Skeletal muscle tissue (tissue), 4 donors: Measurements from ENCODE around the gene CD28. TPM values are rescaled to one million over a fixed set of nuclear protein-coding genes. Genes with fewer than 3 reads are reported as not detected.
A peak's percentile ranks its signal among the peaks of the same experiment; 100 is the strongest.

ENCODE experiments used
- H3K27ac ChIP-seq: one replicate; pipeline ENCODE4 v1.7.0; 2013; ENCODE audit warnings: mild to moderate bottlenecking, low read depth, low read length, inconsistent platforms
- H3K27me3 ChIP-seq, 3 donors: one replicate each; pipeline ENCODE4 v1.7.0; 2013; ENCODE audit warnings: low read length in 3 of 3; ENCODE audit not compliant: control insufficient read depth in 3 of 3, insufficient read depth in 3 of 3
- H3K36me3 ChIP-seq, 3 donors: one replicate each; pipeline ENCODE4 v1.7.0; 2013; ENCODE audit warnings: low read length in 3 of 3; ENCODE audit not compliant: control insufficient read depth in 3 of 3, insufficient read depth in 3 of 3
- H3K4me1 ChIP-seq, 3 donors: one replicate each; pipeline ENCODE4 v1.7.0; 2013; ENCODE audit warnings: low read length in 3 of 3, mild to moderate bottlenecking in 3 of 3; ENCODE audit not compliant: control insufficient read depth in 3 of 3, insufficient read depth in 3 of 3
- H3K4me3 ChIP-seq, 3 donors: one replicate each; pipeline ENCODE4 v1.7.0; 2013; ENCODE audit warnings: low read length in 3 of 3
- H3K9ac ChIP-seq, 3 donors: one replicate each; pipeline ENCODE4 v1.7.0; 2013; ENCODE audit warnings: low read length in 3 of 3, mild to moderate bottlenecking in 3 of 3, moderate library complexity in 2 of 3, low read depth in 1 of 3
- H3K9me3 ChIP-seq, 3 donors: one replicate each; pipeline ENCODE4 v1.7.0; 2013; ENCODE audit warnings: low read length in 3 of 3; ENCODE audit not compliant: control insufficient read depth in 3 of 3
- total RNA-seq: library from RNA; depleted of rRNA; stranded (reverse); fragments of >200 nt; gene quantifications from one replicate; pipeline ENCODE4 v1.2.3, GENCODE V29; 2014
- donor health status: Osteomylitis.

The CD28 gene
- total RNA-seq, 1 donor from 2014 or later: 4.2 TPM

- H3K9me3 ChIP-seq: no peaks in the 10 kb centered on the region
- no peak overlapping the region for H3K9ac ChIP-seq
- peaks cover 0 to 16% (median 11%) of the 10 kb centered on the region in 3 donors for H3K4me1 ChIP-seq
- no peak overlapping the region for H3K4me3 ChIP-seq
- no peak overlapping the region for H3K27ac ChIP-seq
- H3K36me3 ChIP-seq: no peaks in the 10 kb centered on the region
- no peaks in the 10 kb centered on the region for H3K27me3 ChIP-seq
These were observed 32.9 kb downstream of the CD28 start for GRCh38 chr2:203739351-203739750.

DNA sequence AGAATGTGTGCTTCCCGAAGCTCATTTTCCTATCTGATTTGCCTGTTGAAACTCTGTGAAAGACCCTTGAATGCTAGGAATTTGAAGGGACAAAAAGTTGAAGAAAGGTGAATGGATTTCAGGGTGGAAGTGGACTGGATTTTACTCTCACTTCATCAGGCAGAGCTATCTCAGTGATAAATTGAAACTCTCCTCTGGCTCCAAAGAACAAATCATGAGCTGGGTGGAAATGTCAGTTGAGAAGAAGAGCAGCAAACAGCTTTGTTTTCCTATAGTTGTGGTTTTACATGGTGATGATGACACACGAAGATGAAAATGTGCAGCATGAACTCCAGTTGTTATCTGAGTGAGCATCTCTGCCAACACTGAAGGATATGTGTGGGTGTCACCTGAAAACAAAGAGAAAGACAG is 34.4 kb downstream of the CD28 start:
- Histone ChIP-seq H3K9me3 (no peaks in the 10 kb centered on the region), H3K4me1 (peaks cover 0 to 16% (median 11%) of the 10 kb centered on the region in 3 donors), H3K27me3 (no peaks in the 10 kb centered on the region), H3K9ac (no peak overlapping the region), H3K27ac (no peak overlapping the region), H3K36me3 (no peaks in the 10 kb centered on the region), H3K4me3 (no peak overlapping the region)

- H3K4me1 ChIP-seq: peaks cover 0 to 16% (median 11%) of the 10 kb centered on the region in 3 donors
- H3K4me3 ChIP-seq: no peak overlapping the region
- no peak overlapping the region for H3K27ac ChIP-seq
- H3K36me3 ChIP-seq: no peaks in the 10 kb centered on the region
- no peaks in the 10 kb centered on the region for H3K9me3 ChIP-seq
- no peaks in the 10 kb centered on the region for H3K27me3 ChIP-seq
- no peak overlapping the region for H3K9ac ChIP-seq
These were observed 35.1 kb downstream of the CD28 start for GRCh38 chr2:203741566-203741965.

- Histone ChIP-seq H3K27ac (peak overlapping the region; percentile 74), H3K27me3 (no peaks in the 10 kb centered on the region), H3K36me3 (no peaks in the 10 kb centered on the region), H3K4me1 (peaks cover 0 to 16% (median 11%) of the 10 kb centered on the region in 3 donors), H3K9ac (no peak overlapping the region), H3K9me3 (no peaks in the 10 kb centered on the region), H3K4me3 (no peak overlapping the region)
These were observed 37.1 kb downstream of the CD28 start for GRCh38 chr2:203743441-203743981.

- Histone ChIP-seq H3K27me3 (no peaks in the 10 kb centered on the region), H3K9me3 (no peaks in the 10 kb centered on the region), H3K27ac (peak overlapping the region; percentile 74), H3K4me1 (peaks cover 0 to 16% (median 11%) of the 10 kb centered on the region in 3 donors), H3K4me3 (no peak overlapping the region), H3K9ac (no peak overlapping the region), H3K36me3 (no peaks in the 10 kb centered on the region)
These were observed 37.7 kb downstream of the CD28 start for GRCh38 chr2:203744091-203744490.

DNA sequence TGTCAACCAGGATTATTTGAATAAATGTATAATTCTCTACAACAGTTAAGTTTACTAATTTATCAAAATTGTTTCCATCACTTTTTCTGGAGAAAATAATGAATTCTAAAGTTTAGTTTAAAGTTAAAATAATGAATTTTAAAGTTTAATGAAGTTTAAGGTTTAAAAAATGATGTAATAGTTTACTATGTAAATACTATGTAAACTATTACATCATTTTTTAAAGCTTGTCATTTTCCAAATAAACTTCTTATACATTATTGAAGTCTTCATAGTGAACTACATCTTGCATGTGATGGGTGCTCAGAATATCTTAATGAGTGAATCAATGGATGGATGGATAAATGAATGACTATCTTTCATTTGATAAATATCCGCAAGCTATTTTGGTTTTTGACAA is 38.8 kb downstream of the CD28 start:
- Histone ChIP-seq H3K9ac (no peak overlapping the region), H3K27me3 (no peaks in the 10 kb centered on the region), H3K36me3 (no peaks in the 10 kb centered on the region), H3K4me1 (peaks cover 0 to 16% (median 11%) of the 10 kb centered on the region in 3 donors), H3K4me3 (no peak overlapping the region), H3K9me3 (no peaks in the 10 kb centered on the region), H3K27ac (no peak overlapping the region)

GRCh38 chr2:203748331-203749126 is 42.1 kb downstream of the CD28 start:
- Histone ChIP-seq H3K27ac (no peak overlapping the region), H3K36me3 (no peaks in the 10 kb centered on the region), H3K4me1 (peaks cover 0 to 6% (median 4%) of the 10 kb centered on the region in 3 donors), H3K9ac (no peak overlapping the region), H3K27me3 (no peaks in the 10 kb centered on the region), H3K4me3 (no peak overlapping the region), H3K9me3 (no peaks in the 10 kb centered on the region)

DNA sequence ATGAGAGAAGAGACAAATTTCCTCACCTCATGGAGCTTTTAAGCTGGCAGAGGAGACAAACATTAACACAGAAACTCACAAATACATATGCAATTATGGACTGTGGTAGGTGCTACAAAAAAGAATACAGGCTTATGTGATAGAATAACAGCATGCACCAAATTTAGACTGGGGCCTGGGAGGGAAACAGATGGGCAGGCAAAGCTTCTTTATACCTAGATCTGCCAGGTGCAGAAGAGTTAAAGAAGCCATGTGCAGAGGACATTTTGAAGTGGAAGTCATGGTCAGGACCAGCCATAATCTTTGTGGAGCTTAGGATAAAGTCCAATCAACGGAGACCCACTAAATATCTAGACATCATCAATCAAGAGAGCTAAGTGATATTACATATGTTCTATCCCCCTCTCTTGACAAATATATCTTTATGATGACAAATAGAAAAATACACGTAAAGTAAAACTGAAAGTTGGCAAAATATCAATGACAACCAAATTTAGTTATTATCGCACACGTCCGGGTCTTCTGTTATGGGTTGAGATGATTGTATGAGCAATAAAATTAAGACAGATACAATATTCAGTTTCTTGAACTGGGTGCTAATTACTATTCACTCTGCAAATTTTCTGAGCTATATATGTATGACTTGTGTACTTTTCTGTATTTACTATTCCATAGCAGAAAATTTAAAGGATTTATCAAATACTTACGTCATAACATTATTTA is 44.1 kb downstream of the CD28 start:
- H3K4me1 ChIP-seq: no peaks in the 10 kb centered on the region
- H3K4me3 ChIP-seq: no peak overlapping the region
- no peak overlapping the region for H3K9ac ChIP-seq
- no peaks in the 10 kb centered on the region for H3K9me3 ChIP-seq
- H3K36me3 ChIP-seq: no peaks in the 10 kb centered on the region
- no peak overlapping the region for H3K27ac ChIP-seq
- H3K27me3 ChIP-seq: no peaks in the 10 kb centered on the region

GRCh38 chr2:203751685-203752271 is 45.3 kb downstream of the CD28 start:
- Histone ChIP-seq H3K4me1 (no peaks in the 10 kb centered on the region), H3K9me3 (peaks cover 0 to 4% (median 3%) of the 10 kb centered on the region in 3 donors), H3K9ac (no peak overlapping the region)

More at GRCh38 chr2:203751685-203752271, 45.3 kb downstream of the CD28 start:
- Histone ChIP-seq H3K4me3 (no peak overlapping the region), H3K27ac (no peak overlapping the region), H3K36me3 (no peaks in the 10 kb centered on the region), H3K27me3 (no peaks in the 10 kb centered on the region)
